ENCODE measurements around the gene GYPC.
"Not testable (repeated sequence)": the region's sequence is repeated elsewhere in the genome, so short reads cannot be mapped to it uniquely, and the experiment has no call there.

The GYPC gene, protein sequence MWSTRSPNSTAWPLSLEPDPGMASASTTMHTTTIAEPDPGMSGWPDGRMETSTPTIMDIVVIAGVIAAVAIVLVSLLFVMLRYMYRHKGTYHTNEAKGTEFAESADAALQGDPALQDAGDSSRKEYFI

DNA sequence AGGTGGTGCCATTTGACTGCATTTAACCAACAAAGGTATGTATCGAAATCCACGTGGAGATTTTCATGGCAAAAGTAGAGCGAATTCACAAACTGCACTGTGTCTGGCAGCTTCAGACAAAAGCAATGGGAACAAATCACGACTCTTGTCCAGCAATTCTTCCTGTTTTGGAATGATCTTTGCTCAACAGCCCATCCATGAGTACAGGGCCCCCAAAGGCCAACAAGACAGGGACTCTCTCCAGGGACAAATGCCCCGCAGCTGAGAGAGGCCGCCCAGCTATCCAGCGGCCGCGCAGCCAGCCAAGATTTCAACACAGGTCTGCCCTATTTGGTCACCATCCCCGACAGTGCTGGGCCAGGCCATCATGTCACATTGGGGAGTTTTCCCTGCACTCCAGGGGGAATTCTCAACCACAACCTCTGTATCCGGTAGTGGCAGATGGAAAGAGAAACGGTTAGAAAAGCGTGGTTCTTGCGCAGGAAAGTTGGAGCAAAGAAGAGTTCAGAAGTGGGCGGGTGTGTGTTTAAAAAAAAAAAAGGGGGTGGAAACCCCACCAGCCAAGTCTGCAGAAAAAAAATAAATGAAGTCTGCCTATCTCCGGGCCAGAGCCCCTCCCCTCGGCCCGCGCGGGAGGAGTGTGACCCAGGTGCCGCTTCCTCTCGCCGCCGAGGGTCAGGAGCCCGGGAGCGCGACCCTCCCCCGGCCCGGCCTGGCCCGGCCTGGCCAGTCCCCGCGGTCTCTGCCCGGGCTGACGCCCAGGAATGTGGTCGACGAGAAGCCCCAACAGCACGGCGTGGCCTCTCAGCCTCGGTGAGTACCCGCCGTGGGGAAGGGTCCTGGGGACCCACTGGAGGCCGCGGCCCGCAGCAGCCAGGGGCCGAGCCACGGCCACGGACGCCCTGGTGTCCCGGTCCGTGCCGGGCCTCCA lies at the start of gene GYPC:
GYPC (plus strand) TSS at position 659 of the 931 bp plus-strand sequence; CDS start at position 765, 106 bp downstream.
- H3K4me1 Mint-ChIP-seq: peaks cover 52% of the 10 kb centered on the region
- ATAC-seq: peak; percentile 62
- peak within 1 kb of the TSS; percentile 95 for H3K27ac Mint-ChIP-seq
- H3K9me3 Mint-ChIP-seq: peaks cover 3% of the 10 kb centered on the region
- H3K36me3 Mint-ChIP-seq: peaks cover 5% of the 10 kb centered on the region
- H3K4me3 Mint-ChIP-seq: peak within 1 kb of the TSS; percentile 87
- no peaks in the 10 kb centered on the region for H3K27me3 Mint-ChIP-seq

DNA sequence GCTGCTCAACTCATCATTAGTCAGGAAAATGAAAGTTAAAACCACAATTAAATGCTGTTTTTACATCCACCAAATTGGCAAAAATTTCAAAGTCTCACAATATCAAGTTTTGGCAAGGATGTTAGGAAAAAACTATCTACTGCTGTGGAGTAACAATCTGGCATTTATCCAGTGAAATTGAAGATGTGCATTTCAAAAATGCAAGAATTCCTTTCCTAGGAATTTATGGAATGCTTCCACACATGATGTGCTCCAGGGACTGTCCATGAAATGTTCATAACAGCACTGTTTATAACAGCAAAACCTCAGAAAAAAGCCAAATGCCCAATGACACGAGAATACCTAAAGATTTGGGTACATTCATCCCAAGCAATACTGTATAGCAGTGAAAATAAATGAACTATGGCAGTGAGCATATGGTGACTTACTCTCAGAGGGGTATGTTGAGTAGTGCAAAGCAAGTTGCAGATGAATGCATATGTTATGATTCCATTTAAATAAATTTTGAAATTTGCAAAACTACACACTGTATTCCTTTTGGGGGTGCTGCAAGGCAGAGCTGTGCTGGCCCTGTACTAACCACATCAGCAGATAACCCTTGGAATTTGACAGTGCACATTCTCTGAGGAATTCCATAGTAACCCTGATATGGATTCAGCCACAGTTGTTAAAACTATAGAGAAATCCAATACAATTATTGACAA lies 41.3 kb upstream of the GYPC start:
- Mint-ChIP-seq H3K9me3 (peaks cover 3% of the 10 kb centered on the region), H3K27ac (no peak overlapping the region), H3K4me3 (no peak overlapping the region), H3K36me3 (no peaks in the 10 kb centered on the region), H3K4me1 (peaks cover 9% of the 10 kb centered on the region), H3K27me3 (no peaks in the 10 kb centered on the region)
- no peak for ATAC-seq

DNA sequence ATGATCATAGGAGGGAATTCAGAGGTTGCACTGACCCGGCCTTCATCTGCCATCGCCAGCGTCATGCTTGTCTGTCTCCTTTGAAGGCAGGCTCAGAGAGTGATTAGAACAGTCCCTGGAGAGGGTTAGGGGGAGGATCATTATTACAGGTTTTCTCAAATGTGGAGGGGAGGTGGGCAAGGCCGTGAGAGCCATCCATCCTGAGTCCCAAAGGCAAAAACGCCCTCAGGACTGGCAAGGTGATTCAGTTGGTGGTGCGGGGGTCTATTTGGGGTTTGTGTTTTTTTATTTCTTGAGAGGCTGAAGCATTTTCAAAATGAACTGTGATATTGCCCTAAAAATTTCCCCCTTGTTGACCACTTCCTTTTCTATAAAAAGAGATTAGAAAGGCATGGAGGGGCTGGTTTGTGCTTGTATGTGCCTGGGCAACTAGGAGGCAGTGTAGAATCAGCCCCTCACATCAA lies 39.3 kb upstream of the GYPC start:
- no peak overlapping the region for H3K27ac Mint-ChIP-seq

DNA sequence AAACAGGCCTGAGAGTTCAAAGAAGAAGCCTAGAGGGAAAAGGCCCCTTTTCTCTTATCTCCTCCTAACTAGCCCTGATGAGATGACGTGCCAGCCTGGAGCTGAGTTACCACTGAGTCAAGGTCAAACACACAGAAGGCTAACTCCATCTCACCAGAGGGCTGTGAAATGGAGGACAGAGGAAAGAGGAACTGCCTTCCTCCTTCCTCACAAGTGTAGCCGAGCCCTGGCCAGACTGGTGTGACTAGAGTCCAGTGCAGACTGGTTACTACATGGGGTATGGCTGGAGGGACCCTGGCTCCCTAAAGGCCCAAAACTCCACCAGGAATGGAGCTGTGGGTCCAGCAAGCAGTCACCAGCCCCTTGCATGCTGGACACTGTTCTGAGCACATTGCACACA lies 35.7 kb upstream of the GYPC start:
- ATAC-seq: no peak
- H3K4me3 Mint-ChIP-seq: no peak overlapping the region
- peaks cover 29% of the 10 kb centered on the region for H3K27me3 Mint-ChIP-seq
- H3K36me3 Mint-ChIP-seq: no peaks in the 10 kb centered on the region
- no peak overlapping the region for H3K27ac Mint-ChIP-seq
- H3K4me1 Mint-ChIP-seq: peaks cover 9% of the 10 kb centered on the region
- H3K9me3 Mint-ChIP-seq: peaks cover 7% of the 10 kb centered on the region

More for the DNA sequence above, 39.3 kb upstream of the GYPC start:
- H3K36me3 Mint-ChIP-seq: no peaks in the 10 kb centered on the region
- H3K27me3 Mint-ChIP-seq: peaks cover 16% of the 10 kb centered on the region
- H3K4me1 Mint-ChIP-seq: peaks cover 9% of the 10 kb centered on the region
- H3K9me3 Mint-ChIP-seq: peaks cover 7% of the 10 kb centered on the region
- H3K4me3 Mint-ChIP-seq: no peak overlapping the region
- ATAC-seq: peak; percentile 73

DNA sequence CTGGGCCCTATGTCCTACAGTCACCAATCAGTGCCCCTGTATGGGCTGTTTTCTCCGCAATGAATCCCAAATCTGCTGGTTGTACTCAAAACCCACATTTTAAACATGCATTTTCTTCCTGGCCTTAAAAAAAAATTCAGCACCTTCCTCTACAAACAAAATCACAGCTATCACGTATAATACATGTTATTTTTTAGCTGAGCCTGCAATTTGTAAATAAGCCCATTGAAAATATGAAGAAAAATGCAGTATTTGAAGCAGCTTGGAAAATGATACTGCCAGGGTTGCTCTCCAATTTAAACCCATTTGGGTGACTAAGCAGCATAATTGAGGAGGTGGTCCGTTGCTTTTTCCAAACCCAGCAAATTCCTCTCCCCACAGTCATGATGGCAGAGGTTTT lies 33.0 kb upstream of the GYPC start:
- H3K27ac Mint-ChIP-seq: no peak overlapping the region
- no peaks in the 10 kb centered on the region for H3K4me1 Mint-ChIP-seq
- no peak for ATAC-seq
- no peak overlapping the region for H3K4me3 Mint-ChIP-seq
- peaks cover 7% of the 10 kb centered on the region for H3K9me3 Mint-ChIP-seq
- H3K27me3 Mint-ChIP-seq: peaks cover 48% of the 10 kb centered on the region
- H3K36me3 Mint-ChIP-seq: no peaks in the 10 kb centered on the region

DNA sequence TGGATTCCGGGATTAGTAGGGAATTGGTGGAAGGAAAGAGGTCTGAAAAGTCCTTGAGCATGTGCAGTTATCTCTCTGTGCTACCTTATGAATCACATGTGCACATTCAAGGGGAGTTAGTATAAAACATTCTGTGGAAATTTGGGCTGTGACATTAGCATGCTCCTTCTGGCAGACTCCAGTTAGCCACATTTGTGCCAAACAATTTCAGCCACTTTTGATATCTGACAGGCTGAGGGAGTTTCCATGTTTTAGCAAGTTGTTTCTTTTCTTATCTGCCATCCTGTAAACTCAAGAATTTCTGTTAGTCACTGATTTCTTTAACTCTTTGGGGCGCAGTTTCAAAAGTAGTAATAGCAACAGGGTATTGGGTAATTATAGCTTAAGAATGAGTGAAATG lies 28.3 kb upstream of the GYPC start:
- Mint-ChIP-seq H3K4me1 (no peaks in the 10 kb centered on the region), H3K27ac (no peak overlapping the region), H3K4me3 (no peak overlapping the region), H3K9me3 (no peaks in the 10 kb centered on the region), H3K36me3 (no peaks in the 10 kb centered on the region), H3K27me3 (peaks cover 33% of the 10 kb centered on the region)
- ATAC-seq: no peak

DNA sequence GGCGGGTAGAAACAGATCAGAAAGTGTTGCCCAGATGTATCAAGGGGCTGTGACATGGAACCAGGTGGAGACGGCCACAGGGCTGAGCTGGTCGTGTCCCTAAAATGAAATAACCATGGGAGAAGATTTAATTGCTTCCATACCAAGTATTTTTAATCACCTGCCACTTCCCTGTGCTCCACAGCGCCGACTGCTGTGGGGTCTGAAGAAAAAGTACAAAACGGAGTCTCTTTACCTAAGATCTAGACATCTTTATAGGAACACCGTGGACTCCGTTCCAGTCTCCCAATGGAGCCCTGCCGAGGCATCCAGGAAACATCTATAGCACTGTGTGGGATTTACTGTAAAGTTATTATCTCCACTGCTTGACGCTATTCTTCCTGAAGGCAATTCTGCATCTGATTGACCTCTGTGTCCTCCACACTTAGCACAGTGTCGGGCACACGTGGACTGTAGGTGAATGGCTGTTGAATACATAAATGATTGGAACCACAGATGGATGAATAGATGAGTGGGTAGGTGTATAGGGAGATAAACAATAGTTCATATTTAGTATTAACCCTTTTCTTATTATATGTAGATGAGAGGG lies 21.6 kb upstream of the GYPC start:
- H3K4me1 Mint-ChIP-seq: peaks cover 14% of the 10 kb centered on the region
- no peaks in the 10 kb centered on the region for H3K9me3 Mint-ChIP-seq
- no peaks in the 10 kb centered on the region for H3K27me3 Mint-ChIP-seq
- no peaks in the 10 kb centered on the region for H3K36me3 Mint-ChIP-seq
- no peak overlapping the region for H3K27ac Mint-ChIP-seq
- H3K4me3 Mint-ChIP-seq: no peak overlapping the region
- no peak for ATAC-seq

DNA sequence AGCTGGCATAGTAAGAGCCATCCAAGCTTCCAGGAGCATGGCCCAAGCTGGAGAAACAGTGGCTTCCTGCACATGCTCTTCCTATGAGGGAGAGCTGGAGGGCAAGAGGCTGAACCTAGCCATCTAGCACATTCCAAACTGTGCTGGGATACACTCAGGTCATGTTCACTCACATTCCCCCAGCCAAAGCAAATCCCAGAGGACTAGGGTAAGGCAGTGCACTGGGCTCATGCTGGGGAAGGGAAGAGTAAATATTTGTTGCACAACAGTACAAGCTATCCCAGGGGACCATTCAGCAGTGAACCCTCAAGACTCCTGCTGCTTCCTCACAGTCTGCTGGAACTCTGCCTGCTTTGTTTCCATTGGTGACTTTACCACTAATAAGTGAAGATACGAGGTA lies 20.7 kb upstream of the GYPC start:
- H3K27ac Mint-ChIP-seq: no peak overlapping the region
- H3K4me3 Mint-ChIP-seq: no peak overlapping the region
- H3K27me3 Mint-ChIP-seq: no peaks in the 10 kb centered on the region
- ATAC-seq: no peak
- H3K9me3 Mint-ChIP-seq: no peaks in the 10 kb centered on the region
- H3K4me1 Mint-ChIP-seq: peaks cover 14% of the 10 kb centered on the region
- H3K36me3 Mint-ChIP-seq: no peaks in the 10 kb centered on the region

DNA sequence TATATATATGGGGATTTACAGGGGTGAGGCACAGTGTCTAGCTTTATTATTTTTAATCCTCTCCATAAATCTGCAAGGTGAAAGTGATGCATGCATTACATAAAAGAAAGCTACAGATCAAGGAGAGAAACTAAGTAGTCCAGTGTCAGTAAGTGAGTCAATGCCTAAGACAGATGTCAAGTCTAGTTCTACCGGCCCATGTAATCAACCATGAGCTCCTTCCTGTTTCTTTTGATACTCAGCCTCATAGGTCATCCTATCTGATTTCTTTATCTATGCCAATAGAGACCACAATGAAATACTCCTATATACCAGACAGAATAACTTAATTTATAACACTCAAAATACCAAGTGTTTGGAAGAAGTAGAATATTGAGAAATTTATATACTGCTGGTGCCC lies 20.2 kb upstream of the GYPC start:
- no peak overlapping the region for H3K27ac Mint-ChIP-seq
- peaks cover 14% of the 10 kb centered on the region for H3K4me1 Mint-ChIP-seq
- no peaks in the 10 kb centered on the region for H3K9me3 Mint-ChIP-seq
- ATAC-seq: no peak
- H3K36me3 Mint-ChIP-seq: no peaks in the 10 kb centered on the region
- no peaks in the 10 kb centered on the region for H3K27me3 Mint-ChIP-seq
- H3K4me3 Mint-ChIP-seq: no peak overlapping the region

DNA sequence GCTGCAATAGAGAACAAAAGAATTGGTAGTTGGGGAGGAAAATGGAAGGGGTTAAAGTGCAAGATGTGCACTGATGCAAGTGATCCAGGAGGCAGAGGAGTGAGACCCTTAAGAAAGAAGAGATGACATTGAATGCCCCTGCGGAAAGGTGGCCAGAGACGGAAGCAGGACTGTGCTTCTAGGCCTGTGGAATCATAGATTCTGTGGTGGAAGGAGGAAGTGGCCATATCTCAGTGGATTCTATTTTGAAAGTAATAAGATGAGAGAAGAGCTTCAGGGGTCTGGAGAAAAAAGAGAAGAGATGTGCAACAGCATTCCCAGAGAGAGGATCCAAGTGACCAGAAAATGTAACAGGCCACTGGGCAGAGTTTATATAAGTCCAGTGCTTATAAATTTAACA lies 18.6 kb upstream of the GYPC start:
- Mint-ChIP-seq H3K9me3 (no peaks in the 10 kb centered on the region), H3K27ac (no peak overlapping the region), H3K4me3 (no peak overlapping the region), H3K36me3 (no peaks in the 10 kb centered on the region), H3K4me1 (peaks cover 14% of the 10 kb centered on the region), H3K27me3 (no peaks in the 10 kb centered on the region)
- no peak for ATAC-seq

DNA sequence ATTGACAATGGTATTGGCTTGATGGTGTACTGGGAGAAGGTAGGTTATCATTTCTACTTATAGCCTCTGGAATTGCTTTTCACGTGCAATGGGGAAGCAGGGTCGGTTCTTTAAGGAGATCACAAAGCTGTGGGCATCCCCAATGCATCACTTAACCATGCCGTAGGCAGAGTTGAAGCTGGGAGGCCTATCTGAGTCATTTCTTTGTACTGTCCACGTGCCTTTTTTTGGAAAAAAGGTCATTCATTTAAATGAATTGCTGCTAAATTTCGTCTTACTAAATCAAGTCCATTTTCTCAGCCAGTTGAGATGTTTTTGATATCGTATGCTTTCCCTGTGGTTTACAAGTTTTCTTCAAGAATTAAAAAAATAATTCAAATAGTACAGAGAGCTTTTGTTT lies 17.2 kb upstream of the GYPC start:
- H3K4me1 Mint-ChIP-seq: peaks cover 8% of the 10 kb centered on the region
- no peak overlapping the region for H3K27ac Mint-ChIP-seq
- H3K27me3 Mint-ChIP-seq: no peaks in the 10 kb centered on the region
- H3K9me3 Mint-ChIP-seq: no peaks in the 10 kb centered on the region
- no peaks in the 10 kb centered on the region for H3K36me3 Mint-ChIP-seq
- no peak for ATAC-seq
- H3K4me3 Mint-ChIP-seq: no peak overlapping the region

DNA sequence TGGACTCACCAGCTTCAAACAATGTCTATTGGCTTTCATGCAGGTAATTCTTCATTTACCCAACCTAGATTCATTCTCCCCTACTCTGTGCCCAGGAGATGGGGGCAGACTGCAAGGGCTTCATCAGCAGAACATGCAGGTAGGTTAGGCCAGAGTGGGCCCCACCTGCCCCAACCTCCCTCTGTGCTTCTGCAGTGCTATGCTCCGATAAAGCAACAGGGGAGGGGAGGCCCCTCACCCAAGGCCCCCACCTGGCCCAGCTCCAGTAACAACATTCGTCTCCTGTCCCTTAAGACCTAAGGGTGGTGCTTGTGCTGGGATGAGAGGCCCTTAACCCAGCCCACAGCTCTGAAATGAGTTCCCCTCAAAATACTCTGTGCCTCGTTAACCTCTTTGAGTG lies 16.7 kb upstream of the GYPC start:
- Mint-ChIP-seq H3K36me3 (no peaks in the 10 kb centered on the region), H3K9me3 (peaks cover 2% of the 10 kb centered on the region), H3K4me1 (peaks cover 8% of the 10 kb centered on the region), H3K4me3 (no peak overlapping the region), H3K27ac (no peak overlapping the region), H3K27me3 (no peaks in the 10 kb centered on the region)
- no peak for ATAC-seq

DNA sequence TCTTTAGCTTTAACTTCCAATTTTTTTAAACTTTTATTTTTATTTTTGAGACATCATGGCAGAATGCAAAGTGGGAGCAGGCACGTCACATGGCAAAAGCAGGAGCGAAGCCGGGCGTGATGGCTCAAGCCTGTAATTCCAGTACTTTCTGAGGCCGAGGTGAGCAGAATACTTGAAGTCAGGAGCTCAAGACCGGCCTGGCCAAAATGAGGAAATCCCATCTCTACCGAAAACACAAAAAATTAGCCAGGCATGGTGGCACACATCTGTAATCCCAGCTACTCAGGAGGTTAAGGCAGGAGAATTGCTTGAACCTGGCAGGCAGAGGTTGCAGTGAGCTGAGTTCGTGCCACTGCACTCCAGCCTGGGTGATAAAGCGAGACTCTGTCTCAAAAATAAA lies 14.7 kb upstream of the GYPC start:
- not testable (repeated sequence) for H3K27me3 Mint-ChIP-seq, H3K27ac Mint-ChIP-seq, ATAC-seq, H3K36me3 Mint-ChIP-seq, H3K9me3 Mint-ChIP-seq, H3K4me3 Mint-ChIP-seq
- peaks cover 20% of the 10 kb centered on the region for H3K4me1 Mint-ChIP-seq

DNA sequence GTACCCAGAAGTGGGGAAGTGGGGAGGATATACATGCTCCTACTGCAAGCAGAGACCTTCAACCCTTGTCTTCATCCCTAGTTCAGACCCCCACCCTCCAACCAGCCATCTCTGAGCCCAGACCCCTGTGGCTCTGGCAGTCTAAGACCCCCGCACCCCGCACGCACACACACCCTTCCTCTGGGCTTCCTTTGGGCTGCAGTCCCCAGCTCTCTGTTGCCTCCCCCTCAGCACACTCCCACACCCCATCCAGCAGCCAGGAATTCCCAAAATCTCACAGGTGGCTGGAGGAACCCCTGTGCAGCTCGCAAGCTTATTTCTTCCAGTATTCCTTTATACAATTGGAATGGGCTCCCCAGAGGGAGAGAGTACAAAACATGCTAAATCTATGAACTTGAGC lies 13.9 kb upstream of the GYPC start:
- no peaks in the 10 kb centered on the region for H3K27me3 Mint-ChIP-seq
- no peak for ATAC-seq
- H3K4me1 Mint-ChIP-seq: peaks cover 20% of the 10 kb centered on the region
- H3K36me3 Mint-ChIP-seq: peaks cover 5% of the 10 kb centered on the region
- no peak overlapping the region for H3K27ac Mint-ChIP-seq
- no peak overlapping the region for H3K4me3 Mint-ChIP-seq
- peaks cover 9% of the 10 kb centered on the region for H3K9me3 Mint-ChIP-seq

DNA sequence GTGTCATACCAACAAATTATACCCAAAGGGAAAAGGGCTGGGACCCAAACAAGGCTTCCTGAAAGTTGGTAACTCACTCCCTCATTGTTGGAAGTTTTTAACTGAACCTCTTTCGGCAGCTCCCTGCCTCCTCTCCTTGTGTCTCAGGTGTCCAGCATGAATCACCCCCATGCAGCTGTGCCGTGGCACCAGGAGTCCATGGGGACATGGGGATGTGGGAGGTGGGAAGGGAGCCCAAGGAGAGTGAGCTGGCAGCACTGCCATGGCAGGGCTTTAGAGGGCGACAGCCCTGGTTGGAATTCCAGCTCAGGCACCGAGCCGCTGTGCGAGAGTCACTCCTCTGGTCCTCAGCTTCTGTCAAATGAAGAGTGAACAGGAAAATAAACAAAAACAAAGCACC lies 12.5 kb upstream of the GYPC start:
- no peak for ATAC-seq

More for the DNA sequence above, 12.5 kb upstream of the GYPC start:
- Mint-ChIP-seq H3K36me3 (peaks cover 5% of the 10 kb centered on the region), H3K9me3 (peaks cover 9% of the 10 kb centered on the region), H3K27ac (peak overlapping the region; percentile 88), H3K4me1 (peaks cover 20% of the 10 kb centered on the region), H3K4me3 (no peak overlapping the region), H3K27me3 (no peaks in the 10 kb centered on the region)
